OCI-LY1 (cell line): ENCODE measurements around the gene PKM.

ENCODE experiments used
- H2AFZ ChIP-seq: fragments of 200-600 bp; sonication (generic), shearing (Covaris generic); 2 replicates; pipeline ENCODE4 v1.6.0; 2014; ENCODE audit warnings: antibody characterized with exemption, mild to moderate bottlenecking, low read length
- H3F3A ChIP-seq: fragments of 200-600 bp; sonication (generic), shearing (Covaris generic); 2 replicates; pipeline ENCODE4 v1.6.0; 2014; ENCODE audit warnings: mild to moderate bottlenecking, antibody characterized with exemption, low read length, moderate library complexity; ENCODE audit not compliant: insufficient read depth
- H3K27ac ChIP-seq: fragments of 200-600 bp; sonication (generic); 2 replicates; pipeline ENCODE4 v1.5.1; 2014; ENCODE audit warnings: low read length, mixed run types, mild to moderate bottlenecking, low read depth; ENCODE audit not compliant: poor library complexity, severe bottlenecking
- H3K27me3 ChIP-seq: fragments of 200-600 bp; sonication (generic); 2 replicates; pipeline ENCODE4 v1.6.0; 2014; ENCODE audit warnings: antibody characterized with exemption, mild to moderate bottlenecking, low read length, moderate library complexity; ENCODE audit not compliant: insufficient read depth
- H3K36me3 ChIP-seq: fragments of 200-600 bp; sonication (generic); 2 replicates; pipeline ENCODE4 v1.6.1; 2014; ENCODE audit warnings: mild to moderate bottlenecking, antibody characterized with exemption, low read length, moderate library complexity, mixed read lengths; ENCODE audit not compliant: insufficient read depth
- H3K4me1 ChIP-seq: fragments of 200-600 bp; sonication (generic); 2 replicates; pipeline ENCODE4 v1.5.1; 2014; ENCODE audit warnings: mild to moderate bottlenecking, low read length, moderate library complexity; ENCODE audit not compliant: insufficient read depth, severe bottlenecking
- H3K4me2 ChIP-seq: fragments of 200-600 bp; sonication (generic), shearing (Covaris generic); 2 replicates; pipeline ENCODE4 v1.6.1; 2014; ENCODE audit warnings: low read length
- H3K4me3 ChIP-seq: fragments of 200-600 bp; sonication (generic); 2 replicates; pipeline ENCODE4 v1.5.1; 2014; ENCODE audit warnings: low read length, low read depth, mild to moderate bottlenecking, mixed read lengths; ENCODE audit not compliant: poor library complexity, severe bottlenecking
- H3K79me2 ChIP-seq: fragments of 200-600 bp; shearing (Covaris generic); 2 replicates; pipeline ENCODE4 v1.6.1; 2016; ENCODE audit warnings: mixed run types, low read length, mixed read lengths; ENCODE audit not compliant: insufficient read depth
- H3K9ac ChIP-seq: fragments of 200-600 bp; sonication (generic), shearing (Covaris generic); 2 replicates; pipeline ENCODE4 v1.6.1; 2014; ENCODE audit warnings: mild to moderate bottlenecking, low read length, mixed read lengths
- H3K9me2 ChIP-seq: fragments of 200-600 bp; sonication (generic), shearing (Covaris generic); 2 replicates; pipeline ENCODE4 v1.6.1; 2014; ENCODE audit warnings: low read depth, mild to moderate bottlenecking, low read length, mixed read lengths
- H3K9me3 ChIP-seq: fragments of 200-600 bp; shearing (Covaris generic); 2 replicates; pipeline ENCODE4 v1.6.1; 2014; ENCODE audit warnings: low read length, mixed read lengths
- H4K20me1 ChIP-seq: fragments of 200-600 bp; sonication (generic), shearing (Covaris generic); 2 replicates; pipeline ENCODE4 v1.6.0; 2016; ENCODE audit warnings: mild to moderate bottlenecking, low read length; ENCODE audit not compliant: insufficient read depth
- EZH2 ChIP-seq: fragments of 200-600 bp; sonication (generic), shearing (Covaris generic); IDR thresholded peaks from 2 replicates; pipeline ENCODE4 v1.8.0; 2017; ENCODE audit warnings: borderline replicate concordance, mixed run types, mild to moderate bottlenecking, antibody characterized with exemption, low read length, moderate library complexity, mixed read lengths
- TF ChIP-seq, protein P1 (sequence below): fragments of 200-600 bp; sonication (generic), shearing (Covaris generic); IDR thresholded peaks from 2 replicates; pipeline ENCODE4 v1.5.1; 2017; ENCODE audit warnings: mild to moderate bottlenecking, antibody characterized with exemption, low read length, moderate library complexity, mixed read lengths

The PKM gene

DNA sequence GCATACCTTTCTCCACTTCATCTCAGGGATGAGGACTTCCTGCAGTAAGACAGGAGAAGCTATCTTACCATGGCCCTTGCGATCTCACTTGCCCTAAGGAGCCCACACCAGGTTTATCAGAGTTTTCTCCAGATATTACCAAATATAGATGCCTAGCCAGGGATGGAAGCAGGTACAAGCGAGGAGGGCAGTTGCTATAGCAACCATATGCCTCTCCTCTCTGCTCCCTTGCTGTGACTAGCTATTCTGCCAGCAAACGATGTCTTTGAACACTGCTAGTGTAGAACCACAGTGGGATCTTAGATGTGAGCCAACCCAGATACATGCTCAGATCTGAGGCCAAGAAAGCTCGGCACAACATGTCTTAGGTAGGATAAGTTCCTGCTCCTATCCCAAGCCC is 67.3 kb downstream of the PKM start:
- Histone ChIP-seq H4K20me1 (no peaks in the 10 kb centered on the region), H3K27ac (no peak overlapping the region), H3K4me3 (no peak overlapping the region), H3K9me3 (no peaks in the 10 kb centered on the region), H3K4me1 (no peaks in the 10 kb centered on the region), H3F3A (no peaks in the 10 kb centered on the region), H2AFZ (no peak overlapping the region), H3K27me3 (0 out of 2 replicates have a peak, but pooled peaks cover 5% of the 10 kb centered on the region), H3K36me3 (no peaks in the 10 kb centered on the region), H3K9ac (no peak overlapping the region), H3K4me2 (no peak overlapping the region), H3K79me2 (no peaks in the 10 kb centered on the region), H3K9me2 (no peaks in the 10 kb centered on the region)
- TF ChIP-seq, protein P1, sequence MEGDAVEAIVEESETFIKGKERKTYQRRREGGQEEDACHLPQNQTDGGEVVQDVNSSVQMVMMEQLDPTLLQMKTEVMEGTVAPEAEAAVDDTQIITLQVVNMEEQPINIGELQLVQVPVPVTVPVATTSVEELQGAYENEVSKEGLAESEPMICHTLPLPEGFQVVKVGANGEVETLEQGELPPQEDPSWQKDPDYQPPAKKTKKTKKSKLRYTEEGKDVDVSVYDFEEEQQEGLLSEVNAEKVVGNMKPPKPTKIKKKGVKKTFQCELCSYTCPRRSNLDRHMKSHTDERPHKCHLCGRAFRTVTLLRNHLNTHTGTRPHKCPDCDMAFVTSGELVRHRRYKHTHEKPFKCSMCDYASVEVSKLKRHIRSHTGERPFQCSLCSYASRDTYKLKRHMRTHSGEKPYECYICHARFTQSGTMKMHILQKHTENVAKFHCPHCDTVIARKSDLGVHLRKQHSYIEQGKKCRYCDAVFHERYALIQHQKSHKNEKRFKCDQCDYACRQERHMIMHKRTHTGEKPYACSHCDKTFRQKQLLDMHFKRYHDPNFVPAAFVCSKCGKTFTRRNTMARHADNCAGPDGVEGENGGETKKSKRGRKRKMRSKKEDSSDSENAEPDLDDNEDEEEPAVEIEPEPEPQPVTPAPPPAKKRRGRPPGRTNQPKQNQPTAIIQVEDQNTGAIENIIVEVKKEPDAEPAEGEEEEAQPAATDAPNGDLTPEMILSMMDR = no peak
- TF ChIP-seq EZH2 = no peak

DNA sequence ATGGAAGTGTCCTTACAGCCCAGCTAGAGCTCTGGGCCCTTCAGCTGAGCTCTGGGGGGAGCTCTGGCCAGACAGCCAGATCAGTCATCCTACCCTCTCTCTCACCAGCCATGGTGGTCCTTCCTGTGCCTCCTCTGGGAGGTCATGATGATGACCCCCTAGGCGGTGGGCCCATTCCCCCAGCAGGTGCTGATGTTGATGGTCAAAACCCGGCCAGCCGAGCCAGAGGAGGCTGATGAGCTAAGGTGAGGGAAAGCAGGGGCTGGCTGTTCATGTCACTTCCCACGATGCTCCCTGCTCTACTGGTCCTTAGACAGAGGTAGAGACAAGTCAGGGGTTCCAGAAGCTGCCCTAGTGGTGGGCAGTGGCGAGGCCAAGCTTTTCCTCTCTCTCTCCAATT is 68.4 kb downstream of the PKM start:
- Histone ChIP-seq H2AFZ (no peak overlapping the region), H3K79me2 (no peaks in the 10 kb centered on the region), H3K9me3 (no peaks in the 10 kb centered on the region), H3K36me3 (no peaks in the 10 kb centered on the region), H3K9ac (no peak overlapping the region), H3K27me3 (0 out of 2 replicates have a peak, but pooled peaks cover 5% of the 10 kb centered on the region), H3K4me2 (no peak overlapping the region), H3K4me1 (no peaks in the 10 kb centered on the region), H4K20me1 (no peaks in the 10 kb centered on the region), H3K9me2 (no peaks in the 10 kb centered on the region), H3F3A (no peaks in the 10 kb centered on the region), H3K4me3 (no peak overlapping the region), H3K27ac (no peak overlapping the region)
- TF ChIP-seq EZH2 = no peak
- TF ChIP-seq, protein P1 = no peak

DNA sequence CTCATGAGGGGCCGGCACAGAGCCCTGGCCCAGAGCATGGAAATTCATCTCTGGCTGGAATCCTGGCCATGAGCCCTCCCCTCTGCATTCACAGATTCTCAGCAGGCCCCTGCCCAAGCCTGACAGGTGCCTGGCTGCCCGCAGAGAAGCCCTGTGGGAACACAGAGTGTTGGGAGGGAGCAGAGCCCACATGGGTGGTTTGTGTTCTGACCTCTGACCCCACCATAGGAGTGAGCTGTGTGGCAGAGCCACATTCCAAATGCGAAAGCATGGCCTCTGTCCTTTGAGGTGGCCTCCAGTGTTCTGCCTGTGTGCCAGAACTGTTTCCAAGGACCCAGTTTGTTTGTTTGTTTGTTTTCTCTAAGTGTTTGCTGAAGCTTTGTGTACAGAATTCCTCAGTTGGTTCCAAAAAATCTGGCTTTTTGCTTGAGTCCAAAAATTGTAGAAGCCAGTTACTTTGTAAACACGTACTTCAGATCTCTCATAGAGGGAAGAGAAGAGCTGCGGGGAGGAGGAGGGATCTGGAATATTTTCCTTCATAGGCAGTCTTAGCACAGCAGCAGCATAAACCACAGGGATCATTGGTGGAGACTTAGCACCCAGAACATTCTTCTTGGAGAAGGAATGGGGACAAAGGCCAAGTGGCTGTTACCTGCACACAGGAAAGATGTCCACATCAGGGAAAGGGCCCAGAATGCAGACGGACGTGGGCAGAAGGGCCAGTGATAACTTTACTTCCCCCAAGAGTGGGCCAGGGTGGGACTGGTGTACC is 69.4 kb downstream of the PKM start:
- Histone ChIP-seq H3K9me2 (no peaks in the 10 kb centered on the region), H3K27me3 (0 out of 2 replicates have a peak, but pooled peaks cover 5% of the 10 kb centered on the region), H3K4me2 (no peak overlapping the region), H2AFZ (no peak overlapping the region), H3K4me1 (no peaks in the 10 kb centered on the region), H3F3A (no peaks in the 10 kb centered on the region), H3K4me3 (no peak overlapping the region), H3K9me3 (no peaks in the 10 kb centered on the region), H3K9ac (no peak overlapping the region), H3K36me3 (no peaks in the 10 kb centered on the region), H3K27ac (no peak overlapping the region), H4K20me1 (no peaks in the 10 kb centered on the region), H3K79me2 (no peaks in the 10 kb centered on the region)
- TF ChIP-seq, protein P1 = no peak
- TF ChIP-seq EZH2 = no peak
